ENCODE data around the gene BCAS3.

GRCh38 chr17:61318684-61319098 lies 641.0 kb downstream of the BCAS3 start:
- TF ChIP-seq, protein P1, sequence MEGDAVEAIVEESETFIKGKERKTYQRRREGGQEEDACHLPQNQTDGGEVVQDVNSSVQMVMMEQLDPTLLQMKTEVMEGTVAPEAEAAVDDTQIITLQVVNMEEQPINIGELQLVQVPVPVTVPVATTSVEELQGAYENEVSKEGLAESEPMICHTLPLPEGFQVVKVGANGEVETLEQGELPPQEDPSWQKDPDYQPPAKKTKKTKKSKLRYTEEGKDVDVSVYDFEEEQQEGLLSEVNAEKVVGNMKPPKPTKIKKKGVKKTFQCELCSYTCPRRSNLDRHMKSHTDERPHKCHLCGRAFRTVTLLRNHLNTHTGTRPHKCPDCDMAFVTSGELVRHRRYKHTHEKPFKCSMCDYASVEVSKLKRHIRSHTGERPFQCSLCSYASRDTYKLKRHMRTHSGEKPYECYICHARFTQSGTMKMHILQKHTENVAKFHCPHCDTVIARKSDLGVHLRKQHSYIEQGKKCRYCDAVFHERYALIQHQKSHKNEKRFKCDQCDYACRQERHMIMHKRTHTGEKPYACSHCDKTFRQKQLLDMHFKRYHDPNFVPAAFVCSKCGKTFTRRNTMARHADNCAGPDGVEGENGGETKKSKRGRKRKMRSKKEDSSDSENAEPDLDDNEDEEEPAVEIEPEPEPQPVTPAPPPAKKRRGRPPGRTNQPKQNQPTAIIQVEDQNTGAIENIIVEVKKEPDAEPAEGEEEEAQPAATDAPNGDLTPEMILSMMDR (conservative IDR thresholded peaks at IDR 0.05) = no peak
- TF ChIP-seq ZFX (IDR thresholded peaks at IDR 0.05) = no peak

Data from C4-2B (cell line).